Activated T-cell treated with anti-CD3 and anti-CD28 coated beads, Interleukin-2, amount 50 U/mL, for 4 hours (primary cell): ENCODE results near the gene GSTA2. TPM values are rescaled to one million over a fixed set of nuclear protein-coding genes. Genes with fewer than 3 reads are reported as not detected.
"Not testable (repeated sequence)": the region's sequence is repeated elsewhere in the genome, so short reads cannot be mapped to it uniquely, and the experiment has no call there.

Experiments
- ATAC-seq, 2 donors: fragments of 200-7000 bp; cut with Tn5 transposase; one replicate each; pipeline ENCODE4 v1.10.0; 2021
- DNase-seq: peaks from one replicate; pipeline ENCODE4 v3.0.0-alpha.2; 2020
- H3K27me3 Mint-ChIP-seq: one replicate; pipeline ENCODE4 v1.8.0; 2021; ENCODE audit warnings: low read depth, mixed read lengths
- H3K36me3 Mint-ChIP-seq: one replicate; pipeline ENCODE4 v1.8.0; 2022; ENCODE audit warnings: mixed read lengths; ENCODE audit not compliant: insufficient read depth
- H3K4me1 Mint-ChIP-seq: one replicate; pipeline ENCODE4 v1.8.0; 2021; ENCODE audit warnings: low read depth, mixed read lengths
- H3K4me3 Mint-ChIP-seq: one replicate; pipeline ENCODE4 v1.8.0; 2021; ENCODE audit warnings: mild to moderate bottlenecking, moderate library complexity, mixed read lengths
- H3K9me3 Mint-ChIP-seq: one replicate; pipeline ENCODE4 v1.8.0; 2021; ENCODE audit warnings: mixed read lengths
- total RNA-seq, 3 donors: library from RNA; stranded (reverse); gene quantifications; one replicate each; pipeline ENCODE4 v1.2.1, GENCODE V29; 2021

GSTA2 gene
- total RNA-seq, result not detected

- not testable (repeated sequence) for H3K4me1 Mint-ChIP-seq, ATAC-seq, DNase-seq, H3K9me3 Mint-ChIP-seq, H3K36me3 Mint-ChIP-seq, H3K27me3 Mint-ChIP-seq, H3K4me3 Mint-ChIP-seq
Observed at GRCh38 chr6:52763322-52763916, at the start of gene GSTA2. TSS of gene GSTA2 (minus strand) at chr6:52763475. CDS start at chr6:52757947, 5,528 bp downstream.

GRCh38 chr6:52809777-52810176, 46.5 kb upstream of the GSTA2 start:
- not testable (repeated sequence) for DNase-seq, ATAC-seq, H3K4me3 Mint-ChIP-seq, H3K36me3 Mint-ChIP-seq, H3K9me3 Mint-ChIP-seq, H3K4me1 Mint-ChIP-seq
- H3K27me3 Mint-ChIP-seq, result peaks cover 12% of the 10 kb centered on the region

- ATAC-seq (no peak), DNase-seq (no peak)
- Mint-ChIP-seq H3K27me3 (peaks cover 13% of the 10 kb centered on the region), H3K9me3 (no peaks in the 10 kb centered on the region), H3K4me3 (no peak overlapping the region), H3K4me1 (no peaks in the 10 kb centered on the region), H3K36me3 (no peaks in the 10 kb centered on the region)
Observed at GRCh38 chr6:52808660-52809059, 45.4 kb upstream of the GSTA2 start.

- H3K9me3 Mint-ChIP-seq, H3K36me3 Mint-ChIP-seq, DNase-seq, ATAC-seq, H3K4me1 Mint-ChIP-seq, H3K4me3 Mint-ChIP-seq: not testable (repeated sequence)
- H3K27me3 Mint-ChIP-seq, result peaks cover 13% of the 10 kb centered on the region
Observed at GRCh38 chr6:52803668-52804255, 40.5 kb upstream of the GSTA2 start, which contains the start of gene GSTA1. TSS of gene GSTA1 (minus strand) at chr6:52803816. CDS start at chr6:52799267, 4,549 bp downstream.

- H3K36me3 Mint-ChIP-seq, result no peaks in the 10 kb centered on the region
- H3K9me3 Mint-ChIP-seq, result no peaks in the 10 kb centered on the region
- DNase-seq, result no peak
- peaks cover 13% of the 10 kb centered on the region for H3K27me3 Mint-ChIP-seq
- no peak for ATAC-seq
- H3K4me1 Mint-ChIP-seq, result no peaks in the 10 kb centered on the region
- H3K4me3 Mint-ChIP-seq, result no peak overlapping the region
Observed at GRCh38 chr6:52802806-52803205, 39.5 kb upstream of the GSTA2 start.

GRCh38 chr6:52801188-52801841, 38.0 kb upstream of the GSTA2 start:
- no peak overlapping the region for H3K4me3 Mint-ChIP-seq
- DNase-seq (no peak), ATAC-seq (no peak)
- no peaks in the 10 kb centered on the region for H3K9me3 Mint-ChIP-seq
- H3K27me3 Mint-ChIP-seq, result peaks cover 19% of the 10 kb centered on the region
- H3K36me3 Mint-ChIP-seq, result no peaks in the 10 kb centered on the region
- H3K4me1 Mint-ChIP-seq, result no peaks in the 10 kb centered on the region

- not testable (repeated sequence) for DNase-seq, ATAC-seq, H3K9me3 Mint-ChIP-seq, H3K36me3 Mint-ChIP-seq, H3K4me3 Mint-ChIP-seq, H3K4me1 Mint-ChIP-seq
- H3K27me3 Mint-ChIP-seq, result peaks cover 21% of the 10 kb centered on the region
Observed at GRCh38 chr6:52799272-52799671, 36.0 kb upstream of the GSTA2 start.

- H3K4me3 Mint-ChIP-seq, ATAC-seq, DNase-seq, H3K4me1 Mint-ChIP-seq, H3K36me3 Mint-ChIP-seq, H3K9me3 Mint-ChIP-seq: not testable (repeated sequence)
- H3K27me3 Mint-ChIP-seq, result peaks cover 14% of the 10 kb centered on the region
Observed at GRCh38 chr6:52794366-52794765, 31.1 kb upstream of the GSTA2 start.

- DNase-seq (no peak), ATAC-seq (no peak)
- no peaks in the 10 kb centered on the region for H3K36me3 Mint-ChIP-seq
- peaks cover 4% of the 10 kb centered on the region for H3K9me3 Mint-ChIP-seq
- no peak overlapping the region for H3K4me3 Mint-ChIP-seq
- peaks cover 7% of the 10 kb centered on the region for H3K27me3 Mint-ChIP-seq
- H3K4me1 Mint-ChIP-seq, result no peaks in the 10 kb centered on the region
Observed at GRCh38 chr6:52790861-52791260, 27.6 kb upstream of the GSTA2 start.

GRCh38 chr6:52789658-52790057, 26.4 kb upstream of the GSTA2 start:
- not testable (repeated sequence) for H3K4me1 Mint-ChIP-seq, ATAC-seq, H3K9me3 Mint-ChIP-seq, H3K27me3 Mint-ChIP-seq, DNase-seq, H3K36me3 Mint-ChIP-seq, H3K4me3 Mint-ChIP-seq

GRCh38 chr6:52788478-52788877, 25.2 kb upstream of the GSTA2 start:
- H3K4me3 Mint-ChIP-seq, result no peak overlapping the region
- no peaks in the 10 kb centered on the region for H3K4me1 Mint-ChIP-seq
- H3K9me3 Mint-ChIP-seq, result peaks cover 4% of the 10 kb centered on the region
- no peaks in the 10 kb centered on the region for H3K36me3 Mint-ChIP-seq
- no peak for ATAC-seq
- peaks cover 3% of the 10 kb centered on the region for H3K27me3 Mint-ChIP-seq
- no peak for DNase-seq

GRCh38 chr6:52787917-52788316, 24.6 kb upstream of the GSTA2 start:
- peaks cover 3% of the 10 kb centered on the region for H3K27me3 Mint-ChIP-seq
- peaks cover 4% of the 10 kb centered on the region for H3K9me3 Mint-ChIP-seq
- ATAC-seq (no peak), DNase-seq (no peak)
- H3K4me3 Mint-ChIP-seq, result no peak overlapping the region
- no peaks in the 10 kb centered on the region for H3K4me1 Mint-ChIP-seq
- H3K36me3 Mint-ChIP-seq, result no peaks in the 10 kb centered on the region

- ATAC-seq, result no peak
- no peak overlapping the region for H3K4me3 Mint-ChIP-seq
Observed at GRCh38 chr6:52786249-52786956, 23.1 kb upstream of the GSTA2 start.

GRCh38 chr6:52782696-52783274, 19.5 kb upstream of the GSTA2 start:
- not testable (repeated sequence) for ATAC-seq, DNase-seq, H3K4me3 Mint-ChIP-seq, H3K9me3 Mint-ChIP-seq, H3K4me1 Mint-ChIP-seq, H3K36me3 Mint-ChIP-seq
- peaks cover 12% of the 10 kb centered on the region for H3K27me3 Mint-ChIP-seq

More at GRCh38 chr6:52786249-52786956, 23.1 kb upstream of the GSTA2 start:
- H3K9me3 Mint-ChIP-seq, result no peaks in the 10 kb centered on the region
- peaks cover 6% of the 10 kb centered on the region for H3K27me3 Mint-ChIP-seq
- H3K4me1 Mint-ChIP-seq, result no peaks in the 10 kb centered on the region
- no peaks in the 10 kb centered on the region for H3K36me3 Mint-ChIP-seq
- DNase-seq, result no peak
